GM18499 (cell line): ENCODE results near the gene TLE4.

Source experiments
- ATAC-seq: cut with Tn5 transposase; IDR thresholded peaks from one replicate; pipeline ENCODE4 v1.9.1; 2021; ENCODE audit warnings: moderate number of reproducible peaks; ENCODE audit not compliant: insufficient read depth, unreplicated experiment

TLE4 gene

GRCh38 chr9:79660615-79661014 lies 88.8 kb downstream of the TLE4 start:
- no peak for ATAC-seq

- no peak for ATAC-seq
These were observed 89.5 kb downstream of the TLE4 start for GRCh38 chr9:79661279-79661678.

GRCh38 chr9:79661886-79662536 lies 90.2 kb downstream of the TLE4 start:
- ATAC-seq: no peak

- ATAC-seq: no peak
These were observed 90.8 kb downstream of the TLE4 start for GRCh38 chr9:79662537-79662956.

- no peak for ATAC-seq
These were observed 91.5 kb downstream of the TLE4 start for GRCh38 chr9:79663300-79663699.

- ATAC-seq: no peak
These were observed 92.1 kb downstream of the TLE4 start for GRCh38 chr9:79663878-79664277.

- no peak for ATAC-seq
These were observed 92.6 kb downstream of the TLE4 start for GRCh38 chr9:79664375-79664831.

- ATAC-seq: no peak
These were observed 93.6 kb downstream of the TLE4 start for GRCh38 chr9:79665369-79665768.

- ATAC-seq: no peak
These were observed 94.2 kb downstream of the TLE4 start for GRCh38 chr9:79665931-79666330.

GRCh38 chr9:79667120-79667519 lies 95.4 kb downstream of the TLE4 start:
- no peak for ATAC-seq

- no peak for ATAC-seq
These were observed 96.2 kb downstream of the TLE4 start for GRCh38 chr9:79667817-79668436.

GRCh38 chr9:79668956-79669355 lies 97.2 kb downstream of the TLE4 start:
- ATAC-seq: no peak

GRCh38 chr9:79670269-79670961 lies 98.7 kb downstream of the TLE4 start:
- no peak for ATAC-seq

- no peak for ATAC-seq
These were observed 99.8 kb downstream of the TLE4 start for GRCh38 chr9:79671558-79671957.

- ATAC-seq: no peak
These were observed 100.5 kb downstream of the TLE4 start for GRCh38 chr9:79672236-79672635.

GRCh38 chr9:79672891-79673290 lies 101.1 kb downstream of the TLE4 start:
- no peak for ATAC-seq

GRCh38 chr9:79673614-79674013 lies 101.8 kb downstream of the TLE4 start:
- peak; percentile 88 for ATAC-seq

GRCh38 chr9:79674052-79674777 lies 102.5 kb downstream of the TLE4 start:
- no peak for ATAC-seq

GRCh38 chr9:79681576-79681975 lies 109.8 kb downstream of the TLE4 start:
- no peak for ATAC-seq

- ATAC-seq: no peak
These were observed 110.4 kb downstream of the TLE4 start for GRCh38 chr9:79682076-79682736.
